ENCODE data around the gene DDX6.
"Not testable (repeated sequence)": the region's sequence is repeated elsewhere in the genome, so short reads cannot be mapped to it uniquely, and the experiment has no call there.

The DDX6 gene

DNA sequence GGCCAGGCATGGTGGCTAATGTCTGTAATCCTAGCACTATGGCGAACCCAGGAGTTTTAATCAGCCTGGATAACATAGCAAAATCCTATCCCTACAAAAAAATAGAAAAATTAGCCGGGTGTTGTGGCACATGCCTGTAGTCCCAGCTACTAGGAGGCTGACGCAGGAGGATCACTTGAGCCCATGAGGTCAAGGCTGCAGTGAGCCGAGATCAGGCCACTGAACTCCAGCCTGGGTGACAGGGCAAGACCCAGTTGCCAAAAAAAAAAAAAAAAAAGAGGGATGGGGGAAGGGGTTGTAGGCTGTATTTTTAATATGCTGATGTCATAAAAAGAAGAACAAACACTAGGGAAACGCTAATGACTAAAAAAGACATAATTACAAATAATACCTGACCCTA lies 12.1 kb downstream of the DDX6 start:
- no peak for DNase-seq (ENCODE audit: low spot score)
- TF ChIP-seq, protein P1, sequence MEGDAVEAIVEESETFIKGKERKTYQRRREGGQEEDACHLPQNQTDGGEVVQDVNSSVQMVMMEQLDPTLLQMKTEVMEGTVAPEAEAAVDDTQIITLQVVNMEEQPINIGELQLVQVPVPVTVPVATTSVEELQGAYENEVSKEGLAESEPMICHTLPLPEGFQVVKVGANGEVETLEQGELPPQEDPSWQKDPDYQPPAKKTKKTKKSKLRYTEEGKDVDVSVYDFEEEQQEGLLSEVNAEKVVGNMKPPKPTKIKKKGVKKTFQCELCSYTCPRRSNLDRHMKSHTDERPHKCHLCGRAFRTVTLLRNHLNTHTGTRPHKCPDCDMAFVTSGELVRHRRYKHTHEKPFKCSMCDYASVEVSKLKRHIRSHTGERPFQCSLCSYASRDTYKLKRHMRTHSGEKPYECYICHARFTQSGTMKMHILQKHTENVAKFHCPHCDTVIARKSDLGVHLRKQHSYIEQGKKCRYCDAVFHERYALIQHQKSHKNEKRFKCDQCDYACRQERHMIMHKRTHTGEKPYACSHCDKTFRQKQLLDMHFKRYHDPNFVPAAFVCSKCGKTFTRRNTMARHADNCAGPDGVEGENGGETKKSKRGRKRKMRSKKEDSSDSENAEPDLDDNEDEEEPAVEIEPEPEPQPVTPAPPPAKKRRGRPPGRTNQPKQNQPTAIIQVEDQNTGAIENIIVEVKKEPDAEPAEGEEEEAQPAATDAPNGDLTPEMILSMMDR (IDR thresholded peaks at IDR 0.05; ENCODE audit: borderline replicate concordance, control extremely low read depth, extremely low read depth, insufficient read depth, missing control alignments), result no peak
- in situ Hi-C loops (cut with MboI; ENCODE audit: low sequenced_read_pairs, unreplicated experiment), result no loop called here

DNA sequence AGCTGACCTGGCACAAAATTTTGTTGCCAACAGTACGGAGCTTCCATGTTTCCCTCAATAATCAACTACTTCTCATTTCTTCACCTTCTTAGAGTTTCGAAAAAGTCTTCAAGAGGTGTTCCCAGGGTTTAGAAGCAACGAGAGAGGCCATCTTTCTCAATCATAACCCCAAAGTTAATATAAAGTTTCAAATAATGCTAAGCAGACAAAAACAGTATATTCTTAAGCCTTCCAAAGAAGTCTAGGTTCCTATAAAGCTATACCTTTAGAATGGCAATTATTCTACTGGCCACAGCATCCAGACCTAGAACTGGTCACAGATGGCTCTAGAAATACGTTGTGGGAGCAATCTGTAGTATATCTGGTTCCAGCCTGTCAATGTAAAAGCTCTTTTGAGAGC lies 16.9 kb downstream of the DDX6 start:
- in situ Hi-C loops (cut with MboI; ENCODE audit: low sequenced_read_pairs, unreplicated experiment), result no loop called here
- TF ChIP-seq, protein P1 (IDR thresholded peaks at IDR 0.05; ENCODE audit: borderline replicate concordance, control extremely low read depth, extremely low read depth, insufficient read depth, missing control alignments), result no peak
- no peak for DNase-seq (ENCODE audit: low spot score)

DNA sequence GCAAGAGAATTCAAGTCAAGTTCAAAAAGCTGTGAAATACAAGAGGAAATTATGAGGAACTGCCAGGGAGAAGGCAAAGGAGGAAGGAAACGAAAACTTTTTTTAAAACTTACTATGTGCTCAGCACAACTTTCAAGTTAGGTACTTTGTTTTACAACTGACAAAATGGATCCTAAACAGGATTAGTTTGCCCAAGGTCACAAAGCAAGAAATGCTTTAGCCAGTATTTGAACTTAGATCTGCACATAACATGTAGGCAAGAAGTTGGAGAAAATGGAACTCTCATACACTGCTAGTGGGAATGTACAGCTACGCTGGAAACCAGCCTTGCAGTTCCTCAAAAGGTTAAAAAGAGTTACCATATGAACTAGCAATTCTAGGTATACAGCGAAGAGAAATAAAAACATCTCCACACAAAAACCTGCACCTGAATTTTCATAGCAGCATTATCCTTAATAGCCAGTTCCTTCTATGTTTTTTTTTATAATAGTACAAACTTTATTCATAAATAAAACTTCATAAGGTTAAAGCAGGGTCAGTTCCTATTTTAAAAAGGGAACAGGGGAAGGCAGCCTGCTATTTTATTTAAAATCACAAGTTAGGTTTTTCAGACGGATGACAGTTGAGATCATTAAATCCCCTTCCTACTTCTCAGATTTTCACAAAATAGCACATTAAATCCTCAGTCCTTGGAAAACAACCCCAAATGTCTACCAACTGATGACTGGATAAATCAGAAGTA lies 19.2 kb downstream of the DDX6 start:
- in situ Hi-C loops (cut with MboI; ENCODE audit: low sequenced_read_pairs, unreplicated experiment), result no loop called here

DNA sequence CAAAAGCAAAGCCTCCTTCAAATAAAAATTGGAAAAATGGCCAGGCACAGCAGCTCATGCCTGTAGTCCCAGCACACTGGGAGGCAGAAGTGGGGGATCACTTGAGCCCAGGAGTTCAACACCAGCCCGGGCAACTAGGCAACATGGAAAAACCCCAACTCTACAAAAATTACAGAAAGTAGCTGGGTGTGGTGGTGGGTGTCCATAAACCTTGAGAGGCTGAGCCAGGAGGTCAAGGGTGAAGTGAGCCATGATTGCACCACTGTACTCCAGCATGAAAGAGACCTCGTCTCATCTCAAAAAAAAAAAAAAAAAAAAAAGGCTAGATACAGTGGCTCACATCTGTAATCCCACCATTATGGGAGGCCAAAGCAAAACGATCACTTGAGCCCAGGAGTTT lies 22.3 kb downstream of the DDX6 start:
- TF ChIP-seq, protein P1 (IDR thresholded peaks at IDR 0.05; ENCODE audit: borderline replicate concordance, control extremely low read depth, extremely low read depth, insufficient read depth, missing control alignments), result no peak
- in situ Hi-C loops (cut with MboI; ENCODE audit: low sequenced_read_pairs, unreplicated experiment), result no loop called here
- no peak for DNase-seq (ENCODE audit: low spot score)

More for the DNA sequence above, 19.2 kb downstream of the DDX6 start:
- DNase-seq (ENCODE audit: low spot score), result no peak
- TF ChIP-seq, protein P1 (IDR thresholded peaks at IDR 0.05; ENCODE audit: borderline replicate concordance, control extremely low read depth, extremely low read depth, insufficient read depth, missing control alignments), result no peak

DNA sequence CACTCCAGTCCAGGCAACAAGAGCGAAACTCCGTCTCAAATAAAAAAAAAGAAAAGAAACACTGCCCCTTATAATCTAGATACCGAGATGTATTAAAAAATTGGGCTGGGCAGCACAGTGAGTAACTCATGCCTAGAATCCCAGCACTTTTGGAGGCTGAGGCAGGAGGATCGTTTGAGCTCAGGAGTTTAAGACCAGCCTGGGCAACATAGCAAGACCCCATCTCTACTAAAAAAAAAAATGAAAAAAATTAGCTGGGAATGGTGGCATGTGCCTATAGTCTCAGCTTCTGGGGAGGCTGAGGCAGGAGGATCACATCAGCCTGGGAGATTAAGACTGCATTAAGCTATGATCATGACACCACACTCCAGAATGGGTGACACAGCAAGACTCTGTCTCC lies 24.9 kb downstream of the DDX6 start:
- TF ChIP-seq, protein P1 (IDR thresholded peaks at IDR 0.05; ENCODE audit: borderline replicate concordance, control extremely low read depth, extremely low read depth, insufficient read depth, missing control alignments), result no peak
- in situ Hi-C loops (cut with MboI; ENCODE audit: low sequenced_read_pairs, unreplicated experiment), result no loop called here
- no peak for DNase-seq (ENCODE audit: low spot score)

DNA sequence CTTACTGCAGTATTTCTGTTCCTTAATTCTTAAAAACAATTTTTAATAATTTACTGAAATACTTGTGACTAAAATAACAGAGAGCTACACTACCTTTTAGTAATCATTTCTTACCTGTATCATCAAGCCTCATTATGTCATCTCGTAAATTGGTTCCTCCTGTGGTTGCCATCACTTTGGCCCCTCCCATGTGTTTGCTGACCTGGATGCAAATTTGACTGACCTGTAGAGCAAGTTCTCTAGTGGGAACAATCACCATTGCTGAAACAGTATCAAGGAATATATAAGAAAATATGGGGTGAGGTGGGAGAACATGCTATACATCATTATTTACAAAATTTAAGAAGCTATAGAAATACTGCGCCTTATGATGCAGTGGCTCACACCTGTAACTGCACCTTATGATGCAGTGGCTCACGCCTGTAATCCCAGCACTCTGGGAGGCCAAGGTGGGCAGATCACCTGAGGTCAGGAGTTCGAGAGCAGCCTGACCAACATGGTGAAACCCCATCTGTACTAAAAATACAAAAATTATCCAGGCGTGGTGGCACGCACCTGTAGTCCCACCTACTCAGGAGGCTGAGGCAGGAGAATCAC lies 25.8 kb downstream of the DDX6 start:
- in situ Hi-C loops (cut with MboI; ENCODE audit: low sequenced_read_pairs, unreplicated experiment); DNase-seq (ENCODE audit: low spot score): not testable (repeated sequence)

DNA sequence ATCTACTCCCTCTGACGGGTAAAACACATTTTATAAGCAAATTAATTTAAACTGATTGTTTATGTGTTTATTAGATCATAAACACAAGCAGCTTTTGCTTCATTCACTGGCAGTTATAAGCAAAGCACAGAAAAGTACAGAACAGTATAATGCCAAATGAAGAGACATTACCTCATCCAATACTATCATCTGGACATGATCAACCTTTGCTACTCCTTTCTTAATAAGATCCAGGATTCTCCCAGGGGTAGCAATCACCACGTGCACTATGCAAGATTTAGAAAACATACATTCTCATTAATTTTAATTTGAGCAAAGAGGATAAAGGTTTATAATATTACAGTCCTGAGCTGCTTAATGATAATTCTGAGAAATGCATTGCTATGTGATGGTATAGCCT lies 27.9 kb downstream of the DDX6 start:
- no peak for DNase-seq (ENCODE audit: low spot score)
- in situ Hi-C loops (cut with MboI; ENCODE audit: low sequenced_read_pairs, unreplicated experiment), result no loop called here
- TF ChIP-seq, protein P1 (IDR thresholded peaks at IDR 0.05; ENCODE audit: borderline replicate concordance, control extremely low read depth, extremely low read depth, insufficient read depth, missing control alignments), result no peak

DNA sequence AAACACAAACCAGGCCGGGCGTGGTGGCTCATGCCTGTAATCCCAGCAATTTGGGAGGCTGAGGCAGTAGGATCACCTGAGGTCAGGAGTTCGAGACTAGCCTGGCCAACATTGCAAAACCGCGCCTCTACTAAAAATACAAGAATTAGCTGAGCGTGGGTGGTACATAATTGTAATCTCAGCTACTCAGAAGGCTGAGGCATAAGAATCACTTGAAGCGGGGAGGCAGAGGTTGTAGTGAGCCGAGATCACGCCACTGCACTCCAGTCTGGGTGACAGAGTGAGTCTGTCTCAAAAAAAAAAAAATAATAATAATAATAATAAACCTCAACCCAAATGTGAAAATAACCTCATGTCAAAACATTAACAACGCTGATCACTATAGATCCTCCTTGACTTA lies 29.0 kb downstream of the DDX6 start:
- in situ Hi-C loops (cut with MboI; ENCODE audit: low sequenced_read_pairs, unreplicated experiment); DNase-seq (ENCODE audit: low spot score): not testable (repeated sequence)

Measured in GM13976 (cell line).